ENCODE measurements around the gene BICD1.
"Not testable (repeated sequence)": the region's sequence is repeated elsewhere in the genome, so short reads cannot be mapped to it uniquely, and the experiment has no call there.

Gene BICD1

GRCh38 chr12:32146074-32146873, 39.6 kb downstream of the BICD1 start:
- no peak for DNase-seq

- no peak for DNase-seq
Observed at GRCh38 chr12:32148372-32148771, 41.7 kb downstream of the BICD1 start.

- DNase-seq = no peak
Observed at GRCh38 chr12:32149489-32149888, 42.8 kb downstream of the BICD1 start.

DNA sequence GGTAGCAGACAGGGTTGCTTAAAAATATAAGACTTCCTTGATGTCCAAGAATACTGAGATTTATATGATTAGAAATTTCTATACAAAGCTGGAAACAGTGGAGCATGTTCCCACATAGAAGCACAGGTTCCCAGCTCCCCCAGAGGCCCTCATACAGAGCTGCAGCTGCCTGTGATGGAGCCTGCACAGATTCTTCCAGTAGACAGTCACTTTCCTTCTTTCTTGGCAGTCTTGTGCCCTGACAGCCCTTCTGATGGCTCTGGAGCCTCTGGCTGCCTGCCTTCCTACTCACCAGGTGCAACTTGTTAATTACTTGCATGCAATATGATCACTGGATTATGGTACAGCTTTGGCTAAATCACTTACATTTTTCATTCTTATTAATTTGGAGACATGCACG, 44.4 kb downstream of the BICD1 start:
- DNase-seq = no peak

- DNase-seq = no peak
Observed at GRCh38 chr12:32151552-32151951, 44.9 kb downstream of the BICD1 start.

DNA sequence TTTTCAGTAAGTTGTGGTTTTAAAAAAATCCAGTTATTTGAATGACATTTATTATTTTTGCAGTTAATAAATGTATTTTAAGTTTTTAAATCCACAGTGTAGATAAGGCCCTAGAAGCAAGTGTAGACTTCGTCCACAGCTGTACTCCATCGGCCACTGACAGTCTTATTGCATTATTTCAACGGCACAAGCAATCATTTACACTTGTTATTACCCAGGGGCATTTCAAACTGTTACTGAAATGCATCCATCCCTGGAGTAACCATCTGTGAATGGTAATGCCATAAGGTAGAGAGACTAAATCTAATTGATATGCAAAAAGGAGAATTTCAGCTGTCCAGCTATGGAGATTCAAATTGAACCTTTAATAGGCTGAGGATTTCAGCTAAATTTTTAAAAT, 48.4 kb downstream of the BICD1 start:
- DNase-seq = no peak

- DNase-seq = no peak
Observed at GRCh38 chr12:32155961-32156529, 49.4 kb downstream of the BICD1 start.

DNA sequence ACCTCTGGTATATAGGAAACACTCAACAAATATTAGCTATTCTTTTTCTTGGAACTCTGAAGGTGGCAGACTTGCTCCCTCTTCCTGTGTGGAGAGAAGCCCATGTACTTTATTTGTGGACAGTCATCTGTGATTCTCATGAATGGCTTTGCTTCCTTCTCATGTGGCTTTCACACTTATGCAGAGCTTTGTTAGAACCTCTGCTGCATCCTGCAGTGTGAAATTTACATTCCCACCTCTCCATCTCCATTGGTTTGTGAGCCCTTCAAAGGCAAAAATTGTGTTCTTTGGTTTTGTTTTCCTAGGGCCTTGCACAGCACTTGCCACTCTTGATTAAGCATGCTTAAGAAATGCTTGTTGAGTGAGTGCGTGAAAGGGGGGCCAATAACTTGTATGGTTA, 51.9 kb downstream of the BICD1 start:
- DNase-seq = no peak

GRCh38 chr12:32159381-32159780, 52.7 kb downstream of the BICD1 start:
- DNase-seq = no peak

DNA sequence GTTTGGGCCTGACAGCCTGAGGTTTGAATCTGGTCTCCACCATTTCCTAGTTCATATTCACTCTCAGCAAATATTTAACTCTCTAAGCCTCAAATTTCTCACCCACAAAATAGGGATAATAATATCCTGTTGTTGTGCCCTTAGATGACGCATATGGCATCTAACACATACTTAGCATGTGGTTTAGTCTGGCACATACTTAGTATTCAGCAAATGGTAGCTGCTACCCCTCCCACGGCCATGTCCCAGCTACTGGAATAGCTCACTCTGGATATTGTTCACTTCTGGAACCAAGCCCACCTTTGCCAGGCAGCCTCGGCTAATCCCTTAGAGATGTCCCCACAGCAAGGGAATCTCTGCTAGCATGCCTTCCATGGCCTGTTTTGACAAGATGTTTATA, 53.3 kb downstream of the BICD1 start:
- no peak for DNase-seq

- no peak for DNase-seq
Observed at GRCh38 chr12:32161058-32161457, 54.4 kb downstream of the BICD1 start.

- no peak for DNase-seq
Observed at GRCh38 chr12:32163596-32163995, 56.9 kb downstream of the BICD1 start.

DNA sequence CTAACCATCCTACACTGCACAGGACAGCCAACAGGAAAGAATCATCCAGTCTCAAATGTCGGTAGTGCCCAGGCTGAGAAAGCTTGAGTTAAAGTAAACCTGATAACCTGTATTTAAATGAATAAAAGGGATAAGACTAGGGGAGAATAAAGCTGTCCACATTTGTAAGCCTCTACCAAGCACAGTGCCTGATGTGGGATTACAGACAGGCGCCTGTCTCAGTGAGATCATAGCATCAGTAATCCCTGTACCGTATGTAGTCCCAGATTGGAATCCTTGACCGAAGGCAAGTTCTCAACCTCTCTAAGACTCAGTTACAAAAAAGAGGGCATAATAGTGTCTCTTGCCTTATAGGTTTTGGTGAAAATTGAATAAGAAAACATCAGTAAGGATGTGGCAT, 59.9 kb downstream of the BICD1 start:
- no peak for DNase-seq

DNA sequence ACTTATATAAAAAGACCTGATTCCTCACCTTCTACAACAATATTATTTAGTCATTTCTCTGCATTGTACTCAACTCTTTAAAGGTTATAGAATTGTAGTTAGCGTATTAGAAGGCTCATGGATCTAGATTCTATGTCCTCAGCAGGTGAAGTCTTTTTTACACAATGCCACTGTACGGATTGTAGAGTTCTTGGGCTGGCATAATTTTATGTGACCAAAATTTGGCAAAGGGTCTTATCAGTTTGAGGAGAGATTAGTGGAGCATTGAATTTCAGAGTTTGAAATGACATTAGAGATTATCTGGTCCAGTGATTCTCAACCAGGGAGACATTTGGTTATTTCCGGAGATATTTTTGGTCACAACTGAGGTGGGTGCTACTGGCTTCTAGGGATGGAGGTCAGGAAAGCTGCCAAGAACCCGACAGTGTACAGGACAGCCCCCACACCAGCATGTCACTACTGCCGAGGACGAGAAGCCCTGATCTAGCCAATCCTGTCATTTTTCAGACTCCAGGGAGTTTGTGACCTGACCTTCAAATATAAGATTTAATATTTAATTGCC, 63.9 kb downstream of the BICD1 start:
- no peak for DNase-seq

- no peak for DNase-seq
Observed at GRCh38 chr12:32171211-32171610, 64.6 kb downstream of the BICD1 start.

DNA sequence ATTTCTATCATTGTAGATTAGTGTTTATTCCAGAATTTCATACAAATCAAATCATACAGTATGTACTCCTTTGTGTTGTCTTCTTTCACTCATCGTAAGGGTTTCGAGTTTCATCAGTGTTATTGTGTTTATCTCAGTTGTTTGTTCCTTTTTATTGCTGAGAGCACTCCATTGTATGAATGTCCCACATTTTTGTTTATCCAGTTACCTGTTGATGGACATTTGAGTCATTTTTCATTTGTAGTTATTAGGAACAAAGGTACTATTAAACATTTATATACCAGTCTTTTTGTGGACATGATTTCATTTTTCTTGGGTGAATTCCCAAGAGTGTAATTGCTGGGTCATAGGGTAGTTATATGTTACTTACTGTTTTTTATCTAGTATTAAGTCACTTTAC, 70.0 kb downstream of the BICD1 start:
- no peak for DNase-seq

- DNase-seq = no peak
Observed at GRCh38 chr12:32178341-32179010, 71.8 kb downstream of the BICD1 start.

DNA sequence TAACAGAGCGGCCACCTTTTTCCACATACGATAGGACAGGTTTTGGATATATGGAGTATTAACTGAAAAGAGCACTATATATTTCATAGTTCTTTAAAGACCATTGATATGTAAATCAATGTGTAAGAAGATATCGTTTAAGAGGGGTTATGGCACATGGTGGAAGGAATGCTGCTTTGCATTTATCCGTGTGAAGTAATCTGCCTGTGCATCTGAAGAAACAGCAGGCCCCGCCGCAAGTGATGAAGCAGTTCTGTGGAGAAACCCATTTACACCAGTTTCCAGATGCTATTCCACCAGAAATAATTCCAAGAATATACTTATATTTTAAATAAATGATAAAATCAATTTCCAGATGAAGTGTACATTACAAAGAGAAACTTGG, 72.4 kb downstream of the BICD1 start:
- no peak for DNase-seq

DNA sequence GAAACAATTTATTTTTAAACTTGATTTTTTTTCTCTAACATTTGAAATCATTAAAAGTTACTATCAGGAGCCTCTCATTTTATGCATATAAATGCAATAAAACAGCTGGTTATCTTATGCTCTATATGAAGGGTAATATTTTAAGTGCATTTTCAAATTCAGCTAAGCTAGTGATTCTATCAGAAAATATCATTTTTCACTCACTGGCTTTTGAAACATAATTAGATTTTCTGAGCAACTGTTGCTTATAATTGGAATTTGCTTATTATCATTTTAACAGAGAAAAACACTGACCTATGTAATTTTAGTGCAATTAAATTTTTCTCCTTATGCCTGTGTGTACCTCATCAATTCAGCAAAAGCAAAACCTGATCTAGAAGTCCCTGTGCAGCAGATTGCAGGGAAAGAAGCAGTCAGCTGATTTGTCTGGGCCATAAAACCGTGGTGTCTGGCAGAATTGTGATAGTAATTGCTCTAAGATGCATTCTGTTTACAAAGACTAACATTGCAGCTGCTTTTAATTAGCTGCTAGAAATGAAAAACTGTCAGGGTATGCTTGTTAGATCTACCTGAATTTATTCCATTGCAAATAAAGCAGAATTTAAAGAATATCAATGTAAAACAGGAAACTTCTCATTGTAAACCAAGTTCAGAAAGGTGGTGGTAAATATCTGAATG, 75.0 kb downstream of the BICD1 start:
- DNase-seq = no peak

GRCh38 chr12:32183650-32184049, 77.0 kb downstream of the BICD1 start:
- DNase-seq = no peak

DNA sequence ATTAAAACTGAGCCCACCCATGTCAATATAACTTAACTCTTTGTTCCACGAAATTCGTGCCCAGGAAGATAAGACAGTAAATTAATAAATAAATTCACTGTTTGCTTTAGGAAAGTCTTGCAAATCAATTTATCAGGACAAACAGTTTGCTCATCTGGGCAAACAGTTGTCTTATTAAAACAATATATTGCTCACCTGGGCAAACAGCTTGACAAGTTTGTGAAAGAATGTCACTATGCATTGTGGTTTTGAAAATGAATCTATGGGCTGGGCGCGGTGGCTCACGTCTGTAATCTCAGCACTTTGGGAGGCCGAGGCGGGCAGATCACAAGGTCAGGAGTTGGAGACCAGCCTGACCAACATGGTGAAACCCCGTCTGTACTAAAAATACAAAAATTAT, 80.5 kb downstream of the BICD1 start:
- not testable (repeated sequence) for DNase-seq

DNA sequence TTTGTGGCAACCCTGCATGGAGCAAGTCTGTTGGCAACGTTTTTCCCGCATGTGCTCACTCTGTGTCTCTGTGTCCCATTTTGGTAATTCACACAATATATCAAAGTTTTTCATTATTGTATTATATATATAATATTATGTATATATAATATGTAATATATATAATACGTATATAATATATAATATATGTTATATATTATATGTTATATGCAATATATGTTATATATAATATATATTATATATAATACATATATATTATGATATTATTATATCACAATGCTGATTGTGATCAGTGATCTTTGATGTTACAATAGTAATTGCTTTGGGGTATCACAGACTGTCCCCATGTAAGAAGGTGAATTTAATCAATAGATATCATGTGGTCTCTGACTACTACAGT, 84.8 kb downstream of the BICD1 start:
- no peak for DNase-seq

All from SIG-M5 (cell line).